ENCODE measurements around the gene C13orf42. TPM values are rescaled to one million over a fixed set of nuclear protein-coding genes. Genes with fewer than 3 reads are reported as not detected.

The C13orf42 gene
- total RNA-seq, 6 experiments from 2014 or later = not detected

DNA sequence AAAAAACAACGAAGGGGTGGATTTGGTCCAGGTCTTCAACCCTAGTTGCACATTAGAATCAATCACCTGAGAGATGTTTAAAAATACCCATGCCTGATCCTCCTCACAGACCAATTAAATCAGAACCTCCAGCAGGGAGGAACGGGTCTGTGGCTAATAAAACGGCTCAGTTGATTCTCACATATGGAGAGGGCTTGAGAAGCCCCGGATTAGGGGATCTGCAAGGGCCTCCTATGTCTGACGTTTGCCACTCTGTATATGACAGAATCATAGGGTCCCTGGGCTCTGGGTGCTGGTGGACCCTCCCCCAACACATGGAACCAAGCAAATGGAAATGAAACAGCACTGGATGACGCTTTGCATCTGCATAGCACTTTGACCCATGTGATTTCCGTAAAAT lies 36.7 kb upstream of the C13orf42 start:
- no peaks in the 10 kb centered on the region for H3K9me3 ChIP-seq
- no peak overlapping the region for H3K4me3 ChIP-seq
- no peaks in the 10 kb centered on the region for H3K36me3 ChIP-seq
- WGBS (ENCODE audit: insufficient coverage, low coverage, low lambda C conversion rate, missing lambda C conversion rate) = 38% methylated on average over 2 of the region's 7 CpGs
- H3K27me3 ChIP-seq = no peaks in the 10 kb centered on the region
- intact Hi-C loops (cut with DNase I) = loop anchor here in 1 of 2 donors (5.0 kb wide), 1 partner anchor 140 kb away; no protein-coding TSS in a partner anchor
- no peak for DNase-seq
- no peak overlapping the region for H3K27ac ChIP-seq
- H3K4me1 ChIP-seq = peaks cover 0 to 17% (median 4%) of the 10 kb centered on the region in 4 donors
- ATAC-seq = no peak
- no peak for TF ChIP-seq POLR2A (IDR thresholded peaks at IDR 0.05)
- TF ChIP-seq, protein P1, sequence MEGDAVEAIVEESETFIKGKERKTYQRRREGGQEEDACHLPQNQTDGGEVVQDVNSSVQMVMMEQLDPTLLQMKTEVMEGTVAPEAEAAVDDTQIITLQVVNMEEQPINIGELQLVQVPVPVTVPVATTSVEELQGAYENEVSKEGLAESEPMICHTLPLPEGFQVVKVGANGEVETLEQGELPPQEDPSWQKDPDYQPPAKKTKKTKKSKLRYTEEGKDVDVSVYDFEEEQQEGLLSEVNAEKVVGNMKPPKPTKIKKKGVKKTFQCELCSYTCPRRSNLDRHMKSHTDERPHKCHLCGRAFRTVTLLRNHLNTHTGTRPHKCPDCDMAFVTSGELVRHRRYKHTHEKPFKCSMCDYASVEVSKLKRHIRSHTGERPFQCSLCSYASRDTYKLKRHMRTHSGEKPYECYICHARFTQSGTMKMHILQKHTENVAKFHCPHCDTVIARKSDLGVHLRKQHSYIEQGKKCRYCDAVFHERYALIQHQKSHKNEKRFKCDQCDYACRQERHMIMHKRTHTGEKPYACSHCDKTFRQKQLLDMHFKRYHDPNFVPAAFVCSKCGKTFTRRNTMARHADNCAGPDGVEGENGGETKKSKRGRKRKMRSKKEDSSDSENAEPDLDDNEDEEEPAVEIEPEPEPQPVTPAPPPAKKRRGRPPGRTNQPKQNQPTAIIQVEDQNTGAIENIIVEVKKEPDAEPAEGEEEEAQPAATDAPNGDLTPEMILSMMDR (IDR thresholded peaks at IDR 0.05) = no peak

DNA sequence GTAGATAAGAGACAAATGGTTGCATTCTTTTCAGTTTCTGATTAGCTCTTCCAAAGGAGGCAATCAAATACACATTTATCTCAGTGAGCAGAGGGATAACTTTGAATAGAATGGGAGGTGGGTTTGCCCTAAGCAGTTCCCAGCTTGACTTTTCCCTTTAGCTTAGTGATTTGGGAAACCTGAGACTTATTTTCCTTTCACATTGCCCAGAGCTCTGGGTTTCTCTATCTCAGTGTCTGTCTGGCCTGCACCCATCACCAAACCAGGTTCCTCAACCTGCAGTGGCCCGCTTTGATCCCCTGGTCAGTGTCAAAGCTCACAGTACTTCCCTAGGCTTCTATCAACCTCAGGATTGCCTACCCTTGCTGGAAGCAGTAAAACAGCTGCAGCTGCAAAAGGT lies 35.6 kb upstream of the C13orf42 start:
- ATAC-seq (no peak), DNase-seq (no peak)
- Histone ChIP-seq H3K27me3 (no peaks in the 10 kb centered on the region), H3K27ac (no peak overlapping the region), H3K4me1 (peaks cover 0 to 8% (median 4%) of the 10 kb centered on the region in 4 donors), H3K4me3 (no peak overlapping the region), H3K36me3 (no peaks in the 10 kb centered on the region), H3K9me3 (no peaks in the 10 kb centered on the region)
- intact Hi-C loops (cut with DNase I) = loop anchor here in 1 of 2 donors (5.0 kb wide), 1 partner anchor 141 kb away; no protein-coding TSS in a partner anchor
- no peak for TF ChIP-seq POLR2A (IDR thresholded peaks at IDR 0.05)
- TF ChIP-seq, protein P1 (IDR thresholded peaks at IDR 0.05) = no peak
- 100% methylated on average over 1 of the region's 1 CpG for WGBS (ENCODE audit: insufficient coverage, low coverage, low lambda C conversion rate, missing lambda C conversion rate)

DNA sequence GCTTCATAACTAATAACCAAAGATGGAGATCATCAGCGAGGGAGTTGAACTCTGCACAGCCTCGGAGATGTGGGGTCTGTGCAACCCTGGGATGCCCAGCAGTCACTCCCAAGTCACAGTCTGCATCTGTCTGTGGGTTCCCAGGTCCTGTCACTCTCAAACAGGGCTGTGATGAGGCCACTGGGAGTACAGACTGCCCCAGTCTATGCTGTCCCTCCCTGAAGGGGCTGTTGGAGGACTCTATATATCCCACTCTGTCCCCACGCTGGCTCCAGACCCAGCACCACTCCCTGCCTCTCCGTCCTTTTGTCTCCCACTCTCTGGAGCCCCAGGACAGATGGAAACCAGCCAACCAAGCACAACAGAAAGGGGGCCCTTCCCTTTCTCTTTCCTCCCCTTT lies 26.2 kb upstream of the C13orf42 start:
- TF ChIP-seq, protein P1 (IDR thresholded peaks at IDR 0.05) = no peak
- TF ChIP-seq POLR2A (IDR thresholded peaks at IDR 0.05) = no peak
- no peaks in the 10 kb centered on the region for H3K27me3 ChIP-seq
- no peaks in the 10 kb centered on the region for H3K36me3 ChIP-seq
- peaks cover 0 to 18% (median 2%) of the 10 kb centered on the region in 4 donors for H3K4me1 ChIP-seq
- H3K9me3 ChIP-seq = no peaks in the 10 kb centered on the region
- no peak for ATAC-seq
- intact Hi-C loops (cut with DNase I) = no loop called here
- no peak for DNase-seq
- WGBS (ENCODE audit: insufficient coverage, low coverage, low lambda C conversion rate, missing lambda C conversion rate) = 77% methylated on average over 3 of the region's 4 CpGs
- no peak overlapping the region for H3K27ac ChIP-seq
- no peak overlapping the region for H3K4me3 ChIP-seq

DNA sequence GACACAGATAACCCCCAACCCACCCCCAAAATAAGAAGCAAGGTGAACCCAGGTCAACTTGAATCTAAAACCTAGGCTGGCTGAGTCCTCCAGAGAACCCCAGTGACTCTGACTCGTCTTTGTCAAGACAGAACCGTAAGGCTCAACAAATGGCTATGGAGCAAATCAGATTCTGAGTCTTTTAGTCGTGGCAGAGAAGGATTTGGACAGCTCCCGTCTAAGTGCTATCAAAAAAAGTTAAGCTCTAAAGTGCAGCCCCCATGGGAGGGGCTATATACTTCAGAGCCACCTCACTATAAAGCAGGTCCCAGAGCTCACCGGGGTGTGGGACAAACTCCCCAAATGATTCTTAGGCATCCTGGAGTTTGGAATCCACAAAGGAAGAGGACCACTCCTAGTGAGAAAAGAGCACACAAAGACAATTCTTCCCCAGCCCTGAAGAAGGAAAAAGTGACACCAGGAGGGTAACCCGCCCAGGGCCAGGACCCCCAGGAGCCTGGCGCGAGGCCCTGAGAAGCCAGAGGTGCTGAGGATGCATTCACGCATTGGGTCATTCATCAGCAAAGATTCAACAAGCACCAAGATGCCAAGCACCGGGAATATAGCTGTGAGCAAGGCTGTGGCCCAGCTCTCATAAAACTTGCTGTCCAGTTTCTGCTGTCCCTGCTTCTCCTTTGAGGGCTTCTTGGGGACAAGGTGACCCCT lies 25.4 kb upstream of the C13orf42 start:
- no peaks in the 10 kb centered on the region for H3K27me3 ChIP-seq
- H3K4me3 ChIP-seq = no peak overlapping the region
- 83% methylated on average over 7 of the region's 10 CpGs for WGBS (ENCODE audit: insufficient coverage, low coverage, low lambda C conversion rate, missing lambda C conversion rate)
- H3K4me1 ChIP-seq = peaks cover 0 to 18% (median 2%) of the 10 kb centered on the region in 4 donors
- intact Hi-C loops (cut with DNase I) = no loop called here
- H3K27ac ChIP-seq = no peak overlapping the region
- no peak for DNase-seq
- no peaks in the 10 kb centered on the region for H3K36me3 ChIP-seq
- no peak for TF ChIP-seq POLR2A (IDR thresholded peaks at IDR 0.05)
- TF ChIP-seq, protein P1 (IDR thresholded peaks at IDR 0.05) = no peak
- H3K9me3 ChIP-seq = no peaks in the 10 kb centered on the region
- ATAC-seq = no peak

Measured in right lobe of liver (tissue), 6 donors.